CMK (cell line): Measurements from ENCODE around the gene WWC2.

ENCODE experiments used
- DNase-seq: peaks from one replicate; pipeline ENCODE4 v3.0.0-alpha.2; 2010; ENCODE audit warnings: low read depth

Gene WWC2

GRCh38 chr4:183329954-183330742, 231.1 kb downstream of the WWC2 start:
- DNase-seq, result no peak

DNA sequence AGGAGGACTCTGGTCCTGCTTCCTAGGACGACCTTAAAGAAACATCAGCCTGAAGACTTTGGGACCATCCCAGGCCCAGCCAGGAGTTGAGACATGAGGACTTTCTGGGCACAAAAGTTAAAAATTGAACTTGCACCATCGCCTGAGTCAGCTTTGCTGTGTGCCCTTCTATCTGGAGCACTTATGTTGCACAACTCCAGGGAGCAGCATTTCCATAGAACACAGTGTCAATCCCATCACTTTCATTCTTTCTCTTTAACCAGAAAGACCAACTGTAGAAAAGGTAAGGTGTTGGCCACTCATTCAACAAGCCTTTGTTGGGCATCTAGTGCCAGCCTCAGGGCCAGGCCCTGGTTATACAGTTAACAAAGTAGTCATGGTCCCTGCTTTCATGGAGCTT, 231.8 kb downstream of the WWC2 start:
- DNase-seq, result no peak

DNA sequence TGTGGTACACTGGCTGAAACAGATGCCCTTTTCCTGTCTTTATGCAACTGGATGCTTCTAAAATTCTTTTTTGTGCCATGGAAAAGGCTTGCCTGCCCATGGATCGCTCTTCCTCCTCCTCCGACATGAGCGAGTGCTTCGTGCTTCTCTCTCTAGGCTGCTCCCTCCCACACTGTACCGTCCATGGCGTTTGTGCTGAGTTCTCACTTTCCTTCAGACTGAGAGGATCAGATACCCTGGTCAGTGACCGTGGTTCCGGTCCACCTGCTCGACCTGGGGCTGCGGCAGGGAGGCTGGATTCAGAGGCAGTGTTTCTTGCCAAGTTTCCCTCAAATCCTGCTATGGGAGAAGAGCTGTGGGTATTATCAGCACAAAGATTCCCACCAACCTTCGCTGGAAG, 233.4 kb downstream of the WWC2 start:
- DNase-seq, result no peak

GRCh38 chr4:183333202-183333601, 234.1 kb downstream of the WWC2 start:
- no peak for DNase-seq

- DNase-seq, result no peak
These were observed 234.9 kb downstream of the WWC2 start for GRCh38 chr4:183333983-183334382.

- no peak for DNase-seq
These were observed 236.4 kb downstream of the WWC2 start for GRCh38 chr4:183335369-183335940.

DNA sequence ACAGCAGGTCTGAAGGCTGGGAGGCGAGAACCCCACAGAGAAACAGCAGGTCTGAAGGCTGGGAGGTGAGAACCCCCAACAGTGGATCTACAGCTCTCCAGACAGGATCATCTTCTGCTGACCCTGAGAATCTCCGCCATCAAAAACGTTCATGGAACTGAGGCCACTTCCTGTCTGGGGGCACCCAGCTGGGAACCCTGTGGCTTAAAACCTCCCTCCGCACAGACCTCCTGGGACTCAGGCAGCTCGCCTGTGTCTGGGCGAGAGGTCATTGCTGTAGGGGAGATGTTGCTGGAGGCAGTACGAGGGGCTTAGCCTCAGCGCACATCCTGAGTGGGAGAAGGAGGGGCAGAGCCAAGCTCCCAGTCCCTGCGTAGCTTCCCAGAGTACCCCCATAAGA, 238.3 kb downstream of the WWC2 start:
- DNase-seq, result no peak

GRCh38 chr4:183337833-183338232, 238.8 kb downstream of the WWC2 start:
- DNase-seq, result no peak

DNA sequence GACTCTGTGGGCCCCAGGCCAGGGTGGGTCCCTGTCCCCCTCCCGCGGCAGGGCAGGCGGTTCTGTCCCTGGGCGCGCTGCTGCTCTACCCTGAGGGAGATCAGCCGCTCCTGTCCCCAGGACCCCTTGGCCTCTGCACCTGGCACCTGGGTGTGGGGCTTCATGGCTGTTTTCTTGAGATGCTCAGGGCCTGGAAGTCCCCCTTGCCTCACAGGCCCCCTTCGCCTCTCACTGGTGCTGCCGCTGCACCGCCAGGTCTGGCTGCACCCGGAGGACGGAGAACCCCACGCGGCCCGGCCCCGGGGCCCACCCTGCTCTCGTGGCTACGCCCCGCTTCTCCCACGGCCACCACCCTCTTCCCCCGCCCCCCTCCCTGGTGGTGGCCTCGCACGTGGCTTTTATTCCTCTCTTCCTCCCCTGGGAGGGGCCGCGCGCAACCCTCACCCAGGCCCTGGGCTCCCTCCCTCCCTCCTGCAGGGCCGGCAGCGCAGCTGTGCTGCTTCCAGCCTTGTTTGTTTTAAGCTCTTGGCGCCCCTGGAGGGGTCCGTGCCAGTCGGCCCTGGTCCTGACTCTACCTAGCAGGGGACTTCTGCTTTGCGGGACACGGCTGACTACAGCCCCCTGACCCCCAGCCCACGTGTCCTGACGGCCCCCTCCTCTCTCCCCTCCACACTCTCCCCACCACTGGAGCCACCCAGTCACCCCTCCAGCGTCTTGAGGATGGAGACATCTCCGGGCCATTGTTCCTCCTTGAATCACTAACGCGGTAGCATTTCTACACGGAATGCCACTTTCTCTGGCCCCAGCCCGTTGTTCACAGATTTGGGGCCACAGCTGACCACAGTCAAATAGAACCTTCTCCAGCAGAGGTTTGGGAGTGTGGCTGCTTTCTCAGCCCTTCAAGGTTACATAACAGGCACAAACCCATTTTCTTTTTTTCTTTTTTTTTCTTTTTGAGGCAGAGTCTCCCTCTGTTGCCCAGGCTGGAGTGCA, 243.8 kb downstream of the WWC2 start:
- DNase-seq, result no peak

DNA sequence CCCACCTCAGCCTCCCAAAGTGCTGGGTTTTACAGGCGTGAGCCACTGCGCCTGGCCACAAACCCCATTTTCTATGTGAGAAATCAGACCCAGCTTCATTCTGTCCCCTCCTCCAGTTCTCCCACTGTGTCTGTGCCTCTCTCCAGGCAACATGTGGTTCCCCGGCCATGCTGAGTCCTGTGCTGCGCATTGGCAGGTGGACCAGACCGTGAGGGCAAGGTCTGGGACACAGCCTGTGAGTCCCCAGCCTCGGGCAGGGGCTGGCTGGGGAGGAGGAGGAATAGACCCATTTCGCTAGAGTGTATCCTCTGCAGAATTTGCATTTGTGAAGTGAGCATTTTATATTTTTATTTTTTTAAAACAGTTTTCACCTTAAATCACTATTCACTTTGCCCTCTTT, 244.7 kb downstream of the WWC2 start:
- no peak for DNase-seq

DNA sequence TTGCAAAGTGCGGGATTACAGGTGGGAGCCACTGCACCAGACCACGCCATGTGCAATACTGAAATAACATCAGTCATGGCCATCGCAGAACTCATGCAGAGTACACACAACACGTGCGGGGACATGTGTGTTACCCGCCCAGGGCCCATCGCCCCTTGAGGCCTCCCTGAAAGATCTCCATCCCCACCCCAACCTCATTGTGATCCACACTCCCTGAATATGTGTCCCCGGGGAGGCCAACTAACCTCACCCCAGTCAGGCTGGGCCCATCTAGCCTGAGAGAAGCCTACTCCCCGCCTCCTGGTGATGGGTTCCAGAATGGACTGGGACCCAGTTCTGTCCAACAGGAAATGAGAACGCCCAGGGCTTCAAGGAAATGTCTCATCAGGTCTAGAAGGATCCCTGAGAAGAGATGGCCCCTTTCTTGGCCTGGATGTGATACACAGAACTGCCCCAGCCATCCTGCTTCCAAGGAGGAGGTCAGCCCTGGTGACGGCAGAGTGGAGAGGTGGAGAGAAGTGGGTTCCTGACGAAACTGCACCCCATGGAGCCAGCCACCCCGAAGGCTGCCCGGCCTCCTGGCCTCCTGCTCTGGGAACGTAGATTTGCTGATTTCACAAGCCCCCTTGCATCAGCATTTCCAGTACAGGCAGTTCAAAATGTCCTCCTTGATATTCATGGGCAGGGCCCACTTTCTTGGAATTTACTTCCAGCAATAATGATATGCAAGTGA, 245.6 kb downstream of the WWC2 start:
- no peak for DNase-seq

DNA sequence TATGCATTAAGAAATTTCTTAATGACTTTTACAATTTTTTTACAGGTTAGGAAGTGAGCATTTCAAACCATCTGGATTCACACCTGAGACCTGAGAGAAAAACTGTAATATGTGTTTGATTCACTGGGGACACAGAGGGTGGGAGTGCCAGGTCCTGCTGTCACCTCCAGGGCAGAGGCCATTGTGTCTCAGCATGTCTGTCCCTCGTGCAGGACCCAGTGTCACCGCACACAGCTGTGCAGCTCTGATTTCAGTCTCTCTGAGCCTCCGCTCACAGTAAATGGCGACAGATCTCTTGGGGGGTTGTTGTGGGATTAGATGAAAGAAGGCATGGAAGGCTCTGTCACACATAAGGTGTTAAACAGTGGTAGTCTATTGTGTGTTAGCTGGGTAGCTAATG, 246.2 kb downstream of the WWC2 start:
- no peak for DNase-seq

DNA sequence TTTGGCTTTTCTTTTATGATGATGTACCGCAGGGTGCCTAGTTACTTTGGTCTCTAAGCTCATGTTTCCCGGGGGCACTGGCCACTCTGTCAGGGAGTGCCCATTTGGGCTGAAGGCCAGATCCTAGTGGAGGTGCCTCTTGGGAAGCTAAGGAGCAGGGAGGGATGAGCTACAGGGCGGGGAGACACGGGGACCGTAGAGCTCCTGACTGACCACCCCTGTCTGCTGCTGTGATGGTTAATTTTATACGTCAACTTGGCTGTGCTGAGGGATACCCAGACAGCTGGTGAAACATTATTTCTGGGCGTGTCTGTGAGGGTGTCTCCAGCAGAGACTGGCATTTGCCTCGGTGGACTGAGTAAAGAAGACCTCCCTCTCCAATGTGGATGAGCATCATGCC, 248.1 kb downstream of the WWC2 start:
- DNase-seq, result no peak

GRCh38 chr4:183347566-183347965, 248.5 kb downstream of the WWC2 start:
- no peak for DNase-seq

GRCh38 chr4:183348136-183348535, 249.1 kb downstream of the WWC2 start:
- no peak for DNase-seq

- peak; percentile 76 for DNase-seq
These were observed 249.9 kb downstream of the WWC2 start for GRCh38 chr4:183348706-183349659.

DNA sequence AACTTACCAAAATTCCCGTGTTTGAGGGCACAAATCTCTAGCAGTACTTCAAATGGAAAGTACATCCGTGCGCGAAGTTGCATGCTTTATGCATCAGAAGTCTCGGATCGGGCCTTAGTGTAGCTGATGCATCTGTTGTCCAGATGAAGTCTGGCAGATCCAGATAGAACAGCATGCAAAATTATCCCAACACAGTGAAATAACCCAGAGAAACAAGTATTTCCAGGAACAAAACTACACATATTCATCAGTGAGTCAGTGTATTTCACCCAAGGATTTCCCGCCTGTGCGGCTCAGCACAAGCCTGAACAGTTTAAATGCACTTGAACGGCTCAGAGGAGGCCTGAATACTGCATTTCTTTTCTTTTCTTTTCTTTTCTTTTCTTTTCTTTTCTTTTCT, 250.6 kb downstream of the WWC2 start:
- no peak for DNase-seq

DNA sequence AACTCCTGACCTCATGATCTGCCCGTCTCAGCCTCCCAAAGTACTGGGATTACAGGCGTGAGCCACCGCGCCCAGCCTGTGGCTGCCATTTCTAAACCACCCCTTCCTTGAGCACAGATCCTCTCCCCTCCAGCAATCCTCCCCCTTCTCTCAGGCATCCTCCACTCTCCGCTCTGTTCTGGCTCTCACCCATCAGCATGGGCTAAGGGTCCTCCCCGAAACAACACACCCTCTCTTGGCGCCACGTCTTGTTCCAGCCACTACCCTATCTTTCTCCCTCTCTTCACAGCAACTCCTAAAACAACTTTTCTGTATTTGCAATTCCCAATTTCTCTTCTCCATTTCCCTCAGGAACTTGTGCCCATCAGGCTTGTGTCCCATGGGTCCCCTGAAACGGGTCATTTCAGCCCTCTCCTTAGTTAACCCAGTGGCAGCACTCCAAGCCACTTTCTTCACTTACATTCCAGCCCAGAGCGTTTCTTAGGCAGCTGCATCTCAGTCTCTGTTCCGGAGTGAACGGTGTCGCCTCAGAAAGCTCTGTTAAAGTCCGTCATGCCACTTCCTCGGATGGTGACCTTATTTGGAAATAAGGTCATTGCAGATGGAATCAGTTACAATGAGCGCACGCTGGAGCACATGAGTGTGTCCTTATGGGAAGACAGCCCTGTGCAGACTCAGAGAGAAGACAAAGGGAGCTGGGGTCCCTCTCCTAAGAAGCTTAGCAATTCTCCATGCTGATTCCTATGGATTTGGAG, 251.4 kb downstream of the WWC2 start:
- no peak for DNase-seq

- DNase-seq, result no peak
These were observed 253.5 kb downstream of the WWC2 start for GRCh38 chr4:183352546-183352945.

DNA sequence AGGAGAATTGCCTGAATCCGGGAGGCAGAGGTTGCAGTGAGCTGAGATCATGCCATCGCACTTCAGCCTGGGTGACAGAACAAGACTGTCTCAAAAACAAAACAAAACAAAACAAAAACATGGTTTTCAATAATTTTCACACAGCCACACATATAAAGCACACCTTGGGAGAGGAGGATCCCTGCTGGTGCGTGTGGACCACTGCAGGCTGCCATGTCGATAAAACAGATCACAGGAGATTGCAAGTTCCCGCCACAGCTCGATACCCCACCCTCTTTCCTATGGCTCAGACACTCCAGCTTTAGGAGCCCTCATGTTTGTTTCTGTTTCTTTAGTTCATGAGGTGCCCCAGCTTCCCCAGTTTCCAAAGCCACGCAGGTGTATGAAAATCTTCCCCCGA, 254.5 kb downstream of the WWC2 start:
- no peak for DNase-seq
